HUDEP-2 (cell line): ENCODE data around the gene TMSB15A.
A peak's percentile ranks its signal among the peaks of the same experiment; 100 is the strongest.
"Not testable (repeated sequence)": the region's sequence is repeated elsewhere in the genome, so short reads cannot be mapped to it uniquely, and the experiment has no call there.

Experiments
- DNase-seq, 76 experiments: peaks; one replicate each; lab custom pipeline; 2025; ENCODE audit not compliant: unreplicated experiment in 76 of 76; lab: John Stamatoyannopoulos, UW

Gene TMSB15A

DNA sequence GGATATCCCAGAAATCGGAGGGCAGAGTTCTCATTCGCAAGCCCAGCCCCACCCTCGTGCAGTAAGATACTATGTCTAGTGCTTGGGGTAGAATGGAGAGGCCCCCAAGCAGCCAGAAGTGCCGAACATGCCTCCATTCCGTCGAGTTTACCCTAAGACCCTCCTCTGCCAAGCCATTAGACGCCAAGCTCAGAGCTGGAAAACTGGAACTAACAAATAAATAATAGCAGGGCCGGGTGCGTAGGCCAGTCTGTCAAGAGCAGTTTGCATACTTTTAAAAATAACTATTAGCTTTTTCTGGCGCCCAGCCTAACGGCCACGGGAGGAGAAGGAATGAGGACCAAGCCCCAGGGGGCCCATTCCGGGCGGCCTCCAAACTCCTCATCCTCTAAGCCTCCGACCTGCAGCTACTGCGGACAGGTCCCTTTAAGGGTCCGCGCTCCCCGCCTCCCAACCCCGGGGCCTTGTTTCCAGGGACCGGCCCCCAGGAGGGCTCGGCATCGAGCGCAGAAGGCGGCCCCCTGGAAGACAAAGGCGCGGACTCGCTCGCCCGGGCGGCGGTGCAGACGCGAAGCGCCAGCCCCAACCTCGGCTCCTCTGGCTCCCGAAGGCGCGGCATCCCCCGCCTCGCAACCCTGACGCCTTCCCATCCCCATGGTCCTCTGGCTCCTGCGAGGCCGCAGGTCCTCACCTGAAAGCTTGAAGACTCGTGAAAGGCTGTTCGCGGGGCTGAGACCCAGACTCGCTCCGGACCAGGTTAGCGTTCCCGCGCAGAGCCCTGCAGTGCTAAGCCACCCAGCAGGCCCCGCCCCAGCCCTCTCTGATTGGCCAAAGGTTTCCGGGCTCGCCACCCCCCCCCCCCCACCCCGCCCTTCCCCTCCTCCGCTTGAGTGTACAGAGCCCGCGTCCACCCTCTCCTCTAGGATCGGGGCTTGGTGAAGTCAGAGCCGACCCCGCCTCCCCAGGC is at the start of gene TMSB15A:
Gene TMSB15A (minus strand): TSS at position 765 of the 967 bp plus-strand sequence.
- DNase-seq = peak in 35 of 76 experiments; percentile 0 to 54 (median 6)

DNA sequence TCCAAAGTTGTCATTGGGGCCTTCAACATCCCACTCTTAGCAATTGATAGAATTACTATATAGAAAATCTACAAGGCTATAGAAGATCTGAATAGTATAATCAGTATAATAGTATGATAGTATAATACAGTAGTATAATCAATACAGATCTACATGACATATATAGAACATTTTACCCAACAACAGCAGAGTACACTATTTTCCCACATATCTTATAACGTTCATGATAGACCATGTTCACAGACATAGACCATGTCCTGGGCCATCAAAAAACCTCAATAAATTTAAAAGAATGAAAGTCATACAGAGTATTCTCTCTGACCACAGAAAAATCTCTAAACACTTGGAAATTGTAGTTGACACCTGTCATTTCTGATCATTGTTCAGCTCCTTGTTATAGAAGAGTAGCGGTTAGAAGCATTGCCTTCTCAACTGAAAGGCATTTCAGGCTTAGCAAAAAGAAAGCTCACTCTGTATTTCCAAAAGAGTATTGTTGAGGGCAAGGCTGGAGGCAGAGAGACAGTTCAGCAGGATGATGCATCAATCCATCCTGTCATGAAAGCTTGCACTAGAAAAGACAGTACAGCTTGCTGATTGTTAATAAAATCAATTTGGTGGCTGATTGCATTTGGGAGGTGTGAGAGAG is 44.0 kb upstream of the TMSB15A start:
- no peak for DNase-seq

DNA sequence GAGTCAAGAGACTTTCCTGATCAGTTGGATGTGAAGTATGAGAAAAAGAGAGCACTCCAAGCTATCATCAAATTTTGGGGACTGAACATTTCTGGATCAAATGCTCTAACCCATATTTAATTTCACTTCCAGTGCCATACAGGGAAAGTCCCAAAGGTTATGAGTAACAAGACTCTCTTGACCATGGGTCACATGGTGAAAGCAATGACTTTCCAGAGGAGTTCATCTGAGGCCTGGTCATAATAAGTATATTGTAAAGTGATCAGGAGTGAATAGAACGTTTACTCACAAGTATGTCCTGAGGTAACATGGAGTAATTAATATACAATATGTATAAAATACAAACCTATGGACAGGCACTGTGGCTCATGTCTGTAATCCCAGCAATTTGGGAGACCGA is 42.1 kb upstream of the TMSB15A start:
- DNase-seq = no peak

DNA sequence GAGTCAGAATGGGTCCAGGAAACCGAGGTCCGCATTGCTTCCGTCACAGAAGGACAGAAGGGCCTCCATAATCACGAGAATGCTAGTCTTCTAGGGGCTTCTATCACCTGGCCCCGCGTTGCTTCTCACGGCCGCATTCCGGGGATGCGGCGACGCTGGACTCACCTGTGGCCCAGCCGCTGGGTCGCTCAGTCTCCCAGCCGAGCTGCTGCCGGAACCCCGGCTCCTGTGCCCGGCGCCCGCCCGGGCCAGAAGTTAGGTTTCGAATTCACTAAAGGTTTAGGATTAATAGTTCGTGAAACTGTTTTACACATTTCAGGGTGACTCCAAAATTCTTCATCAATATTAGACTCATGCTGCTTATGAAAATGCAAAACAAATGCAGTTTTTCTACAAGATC is 31.7 kb upstream of the TMSB15A start:
- DNase-seq = no peak

DNA sequence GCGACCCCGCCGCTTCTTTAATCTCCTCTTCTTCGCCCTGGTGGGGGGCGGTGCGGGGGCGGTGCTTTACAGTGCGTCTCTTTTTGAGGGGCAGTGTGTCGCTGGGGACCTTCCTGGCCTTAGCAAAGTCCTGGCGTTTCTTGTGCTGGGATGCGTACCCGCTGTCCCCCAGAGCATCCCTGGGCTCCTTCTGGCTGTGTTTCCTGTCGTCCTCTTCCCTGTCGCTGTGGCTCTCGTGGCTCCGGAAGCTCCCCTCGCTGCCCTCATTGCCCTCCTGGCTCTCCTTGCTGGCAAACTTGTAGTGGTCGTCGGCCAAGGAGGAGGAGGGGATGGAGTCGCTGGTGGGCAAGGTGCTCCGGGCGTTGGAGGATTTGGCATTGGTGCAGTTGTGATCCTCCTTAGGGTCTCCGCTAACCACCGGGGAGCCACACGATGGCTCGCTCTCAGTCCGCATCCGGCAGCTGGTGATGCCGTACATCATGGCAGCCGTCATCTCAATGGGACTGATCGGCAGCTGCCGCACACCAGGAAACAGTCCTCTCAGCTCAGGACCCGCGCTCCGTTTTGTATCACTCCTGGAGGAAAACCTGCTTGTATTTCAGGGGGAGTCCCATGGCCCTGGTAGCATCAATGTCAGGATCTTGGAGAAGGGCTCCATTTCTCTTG is 30.4 kb upstream of the TMSB15A start:
- no peak for DNase-seq

DNA sequence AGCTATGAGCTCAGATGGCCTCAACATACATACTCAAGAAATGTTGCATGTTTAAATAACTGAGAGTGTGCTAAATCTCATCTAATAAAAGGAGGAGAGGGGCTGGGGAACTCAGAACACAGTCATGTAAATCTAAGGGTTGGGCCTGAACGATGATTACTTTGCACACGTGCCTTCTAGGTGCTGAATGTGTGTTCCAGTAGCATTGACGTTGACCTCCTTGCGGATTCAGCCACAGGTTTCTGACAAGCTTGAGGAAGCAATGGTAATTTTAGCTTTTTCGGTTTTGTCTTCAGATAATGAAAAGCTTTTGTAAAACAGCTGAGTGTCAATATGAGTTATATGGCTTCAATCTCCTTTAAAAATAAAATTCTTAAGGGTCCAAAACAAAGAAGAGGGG is 29.6 kb upstream of the TMSB15A start:
- not testable (repeated sequence) for DNase-seq

DNA sequence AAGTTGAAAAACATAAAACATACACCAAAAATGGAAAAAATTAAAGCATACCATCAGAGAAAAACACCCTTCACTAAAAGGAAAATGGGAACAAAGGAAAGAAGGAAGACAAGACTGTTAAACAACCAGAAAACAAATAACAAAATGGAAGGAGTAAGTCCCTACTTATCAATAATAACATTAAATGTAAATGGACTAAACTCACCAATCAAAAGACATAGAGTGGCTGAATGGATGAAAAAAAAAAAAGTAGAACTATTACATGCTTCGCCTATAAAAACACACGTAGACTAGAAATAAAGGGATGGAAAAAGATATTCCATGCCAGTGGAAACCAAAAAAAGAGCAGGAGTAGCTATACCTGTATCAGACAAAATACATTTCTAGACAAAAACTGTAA is 19.4 kb upstream of the TMSB15A start:
- DNase-seq = no peak

DNA sequence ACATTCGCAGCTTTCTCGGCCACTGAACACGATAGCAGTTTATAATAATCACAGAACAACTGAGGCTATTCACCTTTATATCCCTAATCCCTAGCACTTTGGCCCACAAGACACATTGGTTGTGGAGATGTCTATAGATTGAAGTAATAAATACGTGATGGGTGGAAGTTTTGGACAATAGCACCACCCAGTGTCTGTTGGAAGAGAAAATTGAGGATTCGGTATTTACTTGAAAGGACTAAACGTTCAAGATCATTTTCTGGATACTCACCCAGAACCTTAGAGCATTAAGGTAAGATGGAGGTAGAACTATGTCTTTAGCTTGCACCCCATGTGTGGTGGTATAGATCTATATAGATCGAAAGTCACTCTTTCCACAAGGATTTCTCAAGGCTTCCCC is 787 bp upstream of the TMSB15A start:
- DNase-seq = peak in 1 of 76 experiments; percentile 1

DNA sequence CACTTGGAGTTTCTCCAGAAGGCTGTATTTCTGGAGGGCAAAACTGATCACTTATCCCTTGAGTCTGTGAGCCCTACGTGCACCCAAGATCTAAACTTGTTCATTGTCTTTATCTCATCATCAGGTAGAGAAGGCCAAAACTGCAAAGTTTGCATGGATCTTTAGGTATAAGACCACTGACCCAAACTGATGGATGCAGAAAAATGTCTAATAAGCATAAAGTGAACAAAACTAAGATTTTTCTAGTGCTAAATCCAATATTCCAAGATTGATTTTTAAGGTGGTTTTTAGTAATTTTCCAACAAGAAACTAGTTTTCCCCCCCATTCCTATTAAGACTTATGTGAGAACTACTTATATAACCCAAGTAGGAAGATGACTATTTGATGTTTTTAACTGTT is 2.0 kb downstream of the TMSB15A start:
- DNase-seq = no peak

DNA sequence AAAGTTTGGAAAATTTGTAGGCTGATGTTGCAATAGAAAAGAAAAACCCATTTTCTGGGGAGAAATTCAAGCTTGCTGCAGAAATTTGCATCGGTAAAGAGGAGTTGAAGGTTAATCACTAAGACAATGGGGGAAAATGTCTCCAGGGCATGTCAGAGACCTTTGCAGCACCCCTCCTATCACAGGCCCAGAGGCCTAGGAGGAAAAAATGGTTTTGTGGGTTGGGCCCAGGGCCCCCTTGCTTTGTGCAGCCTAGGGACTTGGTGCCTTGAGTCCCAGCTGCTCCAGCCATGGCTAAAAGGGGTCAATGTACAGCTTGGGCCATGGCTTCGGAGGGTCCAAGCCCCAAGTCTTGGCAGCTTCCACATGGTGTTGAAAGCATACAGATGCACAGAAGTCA is 17.8 kb downstream of the TMSB15A start:
- no peak for DNase-seq

DNA sequence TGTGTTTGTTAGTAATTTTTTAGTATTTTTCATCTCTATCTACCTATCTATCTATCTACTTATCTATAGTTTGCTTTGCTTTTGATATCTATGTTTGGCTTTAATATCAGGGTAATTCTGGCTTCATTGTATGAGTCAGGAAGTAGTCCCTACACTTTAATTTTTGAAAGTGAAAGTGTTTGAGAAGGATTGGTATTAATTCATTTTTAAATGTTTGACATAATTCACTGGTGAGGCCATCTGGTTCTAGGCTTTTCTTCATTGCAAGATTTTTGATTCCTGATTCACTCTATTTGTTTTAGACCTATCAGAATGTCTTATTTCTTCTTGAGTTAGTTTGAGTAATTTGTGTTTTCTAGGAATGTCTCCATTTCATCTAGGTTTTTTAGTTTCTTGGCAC is 24.8 kb downstream of the TMSB15A start:
- no peak for DNase-seq

DNA sequence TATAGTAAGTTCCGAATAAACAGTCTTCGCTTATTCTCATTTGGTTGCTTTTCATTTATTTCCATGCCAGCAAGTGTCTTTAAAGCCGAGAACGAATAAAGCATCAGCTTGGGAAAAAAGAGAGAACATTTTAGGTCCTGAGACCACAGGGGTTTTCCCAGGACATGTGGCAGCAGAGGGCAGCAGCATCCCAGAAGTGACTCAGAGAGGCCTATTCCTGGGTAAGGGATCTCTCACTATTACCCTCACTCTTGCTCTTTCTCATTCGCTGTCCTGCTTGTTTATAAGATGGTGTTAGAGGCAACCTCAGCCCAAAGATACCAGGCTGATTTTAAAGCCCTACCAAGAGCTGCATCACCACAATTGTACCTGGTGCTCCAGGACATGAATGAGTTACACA is 37.8 kb downstream of the TMSB15A start:
- not testable (repeated sequence) for DNase-seq

DNA sequence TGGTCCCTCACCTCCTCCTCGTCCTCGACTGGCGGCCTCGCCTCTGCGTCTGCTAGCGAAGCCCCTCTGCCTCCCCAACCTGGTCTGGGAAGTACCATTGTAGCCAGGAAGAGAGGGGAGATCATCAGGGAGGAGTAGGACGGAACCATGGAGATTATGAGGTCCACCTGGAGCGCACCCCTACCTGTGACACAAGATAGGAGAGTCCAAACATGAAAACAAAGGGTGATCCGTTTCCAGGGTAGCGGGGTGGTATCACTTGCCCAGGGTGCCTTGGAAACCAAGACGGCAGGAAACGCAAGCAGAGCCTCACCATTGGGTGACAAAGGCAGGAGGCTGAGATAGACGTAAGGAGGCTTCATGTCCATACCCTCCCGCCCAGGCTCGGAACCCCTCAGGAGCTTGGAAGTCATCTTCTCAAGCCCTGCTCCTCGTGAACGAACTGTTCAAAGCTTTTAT is 44.7 kb downstream of the TMSB15A start, which contains the start of gene TCP11X2:
Gene TCP11X2 (minus strand): TSS at position 51 of the 459 bp plus-strand sequence.
- DNase-seq = not testable (repeated sequence)

DNA sequence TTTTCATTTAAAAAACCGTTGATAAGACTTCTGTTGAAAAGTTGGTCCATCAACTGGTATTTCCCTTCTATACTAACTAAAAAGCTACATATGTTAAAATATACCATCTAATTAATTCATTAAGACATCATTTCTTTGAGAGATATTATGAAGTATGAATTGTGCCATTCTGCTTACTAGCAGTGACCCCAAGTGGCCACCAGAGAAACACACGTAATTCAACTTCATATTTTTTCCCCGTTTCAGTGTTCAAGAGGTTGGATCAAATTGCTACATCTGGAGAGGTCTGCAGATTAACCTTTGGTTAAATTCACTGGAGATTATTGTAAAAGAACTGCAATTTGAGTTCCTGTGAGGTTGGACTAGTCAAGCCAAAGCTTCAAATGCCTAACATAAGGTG is 46.3 kb downstream of the TMSB15A start:
- DNase-seq = not testable (repeated sequence)
